GM10266 (cell line): ENCODE data around the gene PSEN1.
A peak's percentile ranks its signal among the peaks of the same experiment; 100 is the strongest.

Experiments
- DNase-seq: peaks from one replicate; pipeline ENCODE4 v3.0.0; 2012; ENCODE audit errors: extremely low spot score
- CTCF ChIP-seq: IDR thresholded peaks from 2 replicates; pipeline ENCODE4 v1.5.1; 2012; ENCODE audit warnings: mild to moderate bottlenecking, low read depth; ENCODE audit not compliant: control insufficient read depth, insufficient read depth; ENCODE audit errors: missing control alignments

PSEN1 gene

GRCh38 chr14:73142216-73142615, 5.9 kb downstream of the PSEN1 start:
- TF ChIP-seq CTCF = no peak
- DNase-seq = peak; percentile 55

- DNase-seq = no peak
- no peak for TF ChIP-seq CTCF
Measured at GRCh38 chr14:73143003-73143402, 6.7 kb downstream of the PSEN1 start.

DNA sequence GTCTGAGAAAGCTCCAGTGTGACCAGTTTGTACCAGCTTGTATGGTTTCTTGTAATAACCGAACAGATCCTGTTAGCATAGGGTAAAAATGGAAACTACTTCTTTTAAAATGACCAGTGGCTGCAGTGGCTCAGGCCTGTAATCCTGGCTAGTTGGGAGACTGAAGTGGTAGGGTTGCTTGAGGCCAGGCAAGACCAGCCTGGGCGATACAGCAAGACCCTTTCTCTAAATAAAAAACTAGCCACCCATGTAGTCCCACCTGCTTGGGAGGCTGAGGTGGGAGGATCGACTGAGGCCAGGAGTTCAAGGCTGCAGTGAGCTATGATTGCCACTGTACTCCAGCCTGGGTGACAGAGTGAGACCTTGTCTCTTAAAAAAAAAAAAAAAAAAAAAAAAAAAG, 7.3 kb downstream of the PSEN1 start:
- no peak for DNase-seq
- TF ChIP-seq CTCF = no peak

DNA sequence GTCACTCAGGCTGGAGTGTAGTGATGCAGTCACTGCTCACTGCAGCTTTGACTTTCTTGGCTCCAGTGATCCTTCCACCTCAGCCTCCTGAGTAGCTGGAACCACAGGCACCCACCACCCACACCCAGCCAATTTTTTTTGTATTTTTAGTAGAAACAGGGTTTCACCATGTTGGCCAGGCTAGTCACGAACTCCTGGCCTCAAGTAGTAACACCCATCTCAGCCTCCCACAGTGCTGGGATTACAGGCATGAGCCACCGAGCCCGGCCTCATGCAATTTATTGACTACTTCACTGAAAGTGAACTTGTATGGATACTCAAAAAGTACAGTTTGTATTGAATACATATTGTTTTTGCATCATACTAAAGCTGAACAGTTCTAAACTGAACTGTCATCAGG, 9.1 kb downstream of the PSEN1 start:
- DNase-seq = no peak
- no peak for TF ChIP-seq CTCF

GRCh38 chr14:73146111-73146510, 9.8 kb downstream of the PSEN1 start:
- TF ChIP-seq CTCF = no peak
- DNase-seq = no peak

GRCh38 chr14:73149753-73150152, 13.4 kb downstream of the PSEN1 start:
- no peak for DNase-seq

DNA sequence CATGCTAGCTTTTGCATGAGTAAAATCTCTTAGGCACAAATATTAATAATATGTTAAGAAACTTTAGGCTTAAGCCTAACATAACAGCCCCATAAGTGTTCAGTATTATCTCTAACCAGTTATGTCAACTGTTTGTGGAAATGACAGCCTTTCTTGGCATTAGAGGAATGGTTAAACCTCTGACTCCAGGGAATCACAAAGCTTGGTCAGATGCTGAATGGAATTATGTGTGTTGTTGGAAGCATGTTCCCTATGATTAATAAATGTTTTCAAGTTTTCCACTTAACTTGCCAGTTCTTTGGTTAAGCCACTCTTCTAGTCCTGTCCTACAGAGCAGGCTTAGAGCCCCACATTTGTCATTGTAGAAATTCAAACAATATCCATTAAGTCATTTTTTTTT, 17.0 kb downstream of the PSEN1 start:
- no peak for TF ChIP-seq CTCF
- DNase-seq = no peak

More at GRCh38 chr14:73149753-73150152, 13.4 kb downstream of the PSEN1 start:
- no peak for TF ChIP-seq CTCF
